CD4-positive, alpha-beta T cell treated with Interleukin-12 subunit alpha and Interleukin-12 subunit beta, for 1 hour (primary cell): ENCODE data around the gene C9orf40.

Source experiments
- DNase-seq: peaks from one replicate; pipeline ENCODE4 v3.0.0-alpha.2; 2020

C9orf40 gene

DNA sequence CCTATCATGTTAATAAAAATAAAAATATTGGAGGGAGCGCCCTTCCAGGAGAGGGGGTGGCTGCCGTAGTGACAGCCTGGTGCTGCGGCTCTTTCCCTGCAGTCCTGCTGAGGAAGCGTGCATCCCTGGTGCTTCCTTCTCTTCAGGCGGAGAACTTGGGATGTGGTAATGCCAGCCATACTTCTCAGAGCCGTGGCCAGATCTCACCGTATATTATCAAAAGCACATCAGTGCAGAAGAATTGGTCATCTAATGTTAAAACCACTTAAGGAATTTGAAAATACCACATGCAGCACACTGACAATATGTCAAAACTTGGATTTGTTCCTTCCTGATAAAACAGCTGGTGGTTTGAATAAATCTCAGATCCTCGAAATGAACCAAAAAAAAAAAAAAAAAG lies 17.7 kb downstream of the C9orf40 start:
- DNase-seq: no peak

DNA sequence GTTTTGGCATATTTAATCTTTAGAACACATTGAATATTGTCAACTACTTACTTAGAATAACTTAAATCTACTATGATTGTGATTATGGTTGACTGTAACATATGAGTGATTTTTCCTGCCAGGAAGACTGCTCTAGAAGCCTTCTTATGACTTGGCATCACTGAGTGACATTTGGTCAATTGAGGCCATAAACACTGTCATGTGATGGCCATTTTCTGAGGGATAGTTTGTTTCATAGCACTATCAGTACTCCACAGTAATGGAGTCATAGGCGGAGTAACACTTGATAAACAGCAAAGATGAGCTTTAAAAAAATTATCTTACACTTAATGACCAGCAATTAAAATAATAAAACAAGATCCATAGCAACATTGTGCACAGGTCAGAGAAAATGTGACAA lies 31.0 kb downstream of the C9orf40 start:
- DNase-seq: no peak

DNA sequence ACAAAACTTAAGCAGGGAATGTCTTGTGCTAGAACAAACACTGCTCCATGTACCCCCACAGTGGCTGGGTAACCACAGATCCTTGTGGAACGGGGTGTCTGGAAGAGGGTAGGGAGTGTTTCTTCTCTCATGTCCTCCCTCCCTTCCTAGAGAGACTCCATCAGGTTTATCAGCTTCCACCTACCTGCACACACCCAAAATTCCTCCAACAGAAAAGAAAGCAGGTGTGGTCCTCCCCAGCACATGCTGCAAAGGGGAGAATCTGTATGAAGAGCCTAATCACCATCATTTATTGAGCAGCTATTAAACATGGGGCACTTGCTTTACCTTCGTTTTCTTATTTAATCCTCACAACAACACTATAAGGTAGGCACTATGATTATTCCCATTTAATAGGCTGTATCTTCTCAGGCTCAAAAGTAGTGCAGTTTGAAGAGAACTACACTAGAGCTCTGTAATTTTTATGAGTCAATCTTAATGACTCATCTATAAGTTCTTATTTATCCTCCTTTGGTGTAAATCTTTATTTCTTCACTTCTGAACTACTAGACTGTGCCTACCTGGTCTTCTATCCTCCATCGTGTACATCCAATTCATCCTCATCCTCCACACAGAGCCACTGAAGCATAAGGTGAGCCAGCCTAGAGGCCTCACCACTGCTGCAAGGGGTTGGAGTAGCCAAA lies 31.6 kb downstream of the C9orf40 start:
- no peak for DNase-seq

DNA sequence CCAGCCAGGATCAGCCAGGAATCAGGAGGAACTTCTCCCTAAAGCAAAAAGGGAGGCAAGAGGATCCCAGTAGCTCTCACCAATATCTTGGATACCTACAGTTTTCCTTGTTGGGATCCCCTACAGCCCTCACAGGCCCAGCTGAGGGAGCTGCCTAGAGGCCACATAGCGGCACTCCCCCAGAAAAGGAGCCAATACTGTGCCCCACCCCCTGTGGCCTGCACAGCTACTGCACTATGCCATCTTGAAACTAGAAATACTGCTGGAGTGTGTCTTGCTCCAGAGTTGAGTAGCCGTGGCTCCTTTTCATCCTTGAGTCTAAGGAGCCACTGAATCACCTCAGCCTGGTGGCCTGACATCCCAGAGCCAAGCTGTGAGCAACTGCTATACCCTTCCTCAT lies 42.7 kb downstream of the C9orf40 start:
- DNase-seq: no peak

DNA sequence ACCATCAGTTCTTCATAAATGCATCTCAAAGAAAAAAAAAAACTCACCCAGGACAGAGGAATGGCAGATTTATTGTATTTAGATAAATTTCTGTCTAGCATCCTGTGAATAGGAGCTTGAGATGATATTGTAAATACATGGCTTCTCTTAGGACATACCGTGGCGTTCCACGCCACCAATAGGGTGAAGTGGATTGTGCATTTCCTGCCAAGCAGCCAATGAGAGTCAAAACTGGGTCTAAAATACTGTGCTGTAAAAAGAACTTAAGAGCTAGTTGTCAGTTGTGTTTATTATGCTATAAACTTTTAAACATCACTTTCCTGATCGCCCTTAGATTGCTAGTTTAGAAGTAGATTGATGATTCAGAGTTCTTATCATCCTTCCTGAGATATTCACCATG lies 44.0 kb downstream of the C9orf40 start:
- DNase-seq: no peak

DNA sequence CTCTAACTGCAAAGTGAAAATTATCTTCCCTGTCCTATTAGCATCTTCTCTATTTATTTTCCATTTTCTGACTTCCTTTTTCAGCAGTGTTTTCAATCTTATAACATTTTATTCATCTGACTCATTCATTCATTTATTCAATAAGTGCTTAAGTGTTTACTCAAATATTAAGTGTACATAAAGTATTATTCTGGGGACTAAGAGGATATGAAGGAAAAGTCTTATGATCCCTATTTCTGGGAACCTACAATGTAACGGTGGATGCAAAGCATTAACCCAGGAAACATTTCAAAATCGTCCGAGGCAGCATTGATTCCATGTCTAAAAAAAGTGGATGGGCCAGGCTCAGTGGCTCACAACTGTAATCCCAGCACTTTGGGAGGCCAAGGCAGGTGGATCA lies 45.6 kb downstream of the C9orf40 start:
- no peak for DNase-seq

DNA sequence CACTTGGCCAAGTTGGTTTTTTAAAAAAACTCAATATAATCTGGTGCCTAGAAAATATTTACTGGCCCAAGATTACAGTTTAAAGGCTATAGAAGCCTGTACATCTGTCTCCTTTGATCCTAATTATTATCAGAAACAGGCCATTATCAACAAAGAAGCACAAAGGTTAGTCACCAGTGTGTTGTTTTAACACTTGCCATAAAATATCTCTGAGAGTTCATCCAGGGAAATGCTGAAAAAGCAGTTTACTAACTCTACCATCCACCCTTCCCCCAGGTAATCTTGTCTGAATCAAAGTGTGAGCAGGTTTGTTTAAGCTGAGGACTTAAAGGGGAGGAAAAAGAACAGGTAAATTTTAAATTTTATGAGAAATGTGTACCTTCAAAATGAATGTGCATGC lies 51.7 kb downstream of the C9orf40 start:
- no peak for DNase-seq
